Spleen (tissue), 11 donors: ENCODE measurements around the gene ULBP1. TPM values are rescaled to one million over a fixed set of nuclear protein-coding genes. Genes with fewer than 3 reads are reported as not detected.

Source experiments
- DNase-seq: peaks from one replicate; pipeline ENCODE4 v3.0.0-alpha.2; 2020
- H3K27ac ChIP-seq, 8 donors: fragments of 200-600 bp; sonication (generic) in 7 of 8; 1 replicate in 4 of 8; 2 replicates in 4 of 8; pipeline versions ENCODE4 v1.5.0 to v1.8.0; 2016 to 2021; ENCODE audit warnings: inconsistent platforms in 4 of 8, mild to moderate bottlenecking in 4 of 8, moderate library complexity in 1 of 8
- H3K27me3 ChIP-seq, 7 donors: fragments of 200-600 bp; sonication (generic) in 6 of 7; replicated peaks in 1 of 7; 1 replicate in 4 of 7; 2 replicates in 3 of 7; pipeline versions ENCODE4 v1.5.0 to v1.8.0; 2016 to 2021; ENCODE audit warnings: inconsistent platforms in 3 of 7, mild to moderate bottlenecking in 1 of 7
- H3K36me3 ChIP-seq, 6 donors: fragments of 200-600 bp; sonication (generic) in 5 of 6; 1 replicate in 4 of 6; 2 replicates in 2 of 6; pipeline versions ENCODE4 v1.5.0 to v1.8.0; 2016 to 2021; ENCODE audit warnings: inconsistent platforms in 2 of 6
- H3K4me1 ChIP-seq, 6 donors: fragments of 200-600 bp; sonication (generic) in 5 of 6; 1 replicate in 3 of 6; 2 replicates in 3 of 6; pipeline versions ENCODE4 v1.5.0 to v1.8.0; 2016 to 2021; ENCODE audit warnings: inconsistent platforms in 3 of 6
- H3K4me3 ChIP-seq, 8 donors: fragments of 200-600 bp; sonication (generic) in 7 of 8; 1 replicate in 4 of 8; 2 replicates in 4 of 8; pipeline versions ENCODE4 v1.5.0 to v1.8.0; 2016 to 2021; ENCODE audit warnings: inconsistent platforms in 4 of 8, mild to moderate bottlenecking in 4 of 8, moderate library complexity in 2 of 8
- H3K9me3 ChIP-seq, 8 donors: fragments of 200-600 bp; sonication (generic) in 7 of 8; 1 replicate in 4 of 8; 2 replicates in 4 of 8; pipeline versions ENCODE4 v1.5.0 to v1.8.0; 2016 to 2021; ENCODE audit warnings: inconsistent platforms in 4 of 8
- CTCF ChIP-seq, 11 experiments: fragments of 200-600 bp in 7 of 11; fragments of 450-650 bp in 4 of 11; sonication (generic) in 4 of 11; IDR thresholded peaks in 8 of 11; conservative IDR thresholded peaks in 3 of 11; 1 replicate in 7 of 11; 2 replicates in 4 of 11; pipeline versions ENCODE4 v1.4.0 to v1.8.0; 2016 to 2021; ENCODE audit warnings: antibody characterized with exemption in 11 of 11, inconsistent platforms in 4 of 11, mild to moderate bottlenecking in 1 of 11
- POLR2A ChIP-seq, 3 donors: fragments of 450-650 bp; IDR thresholded peaks; one replicate each; pipeline ENCODE4 v1.5.1; 2017; ENCODE audit warnings: antibody characterized with exemption in 3 of 3, mild to moderate bottlenecking in 1 of 3
- POLR2AphosphoS5 ChIP-seq, 3 donors: sonication (generic); formaldehyde crosslinking; IDR thresholded peaks; one replicate each; pipeline ENCODE4 v1.5.1; 2017; ENCODE audit warnings: antibody characterized with exemption in 3 of 3
- WGBS, 5 donors: extraction: QIAGEN DNeasy Blood & Tissue Kit in 3 of 5; methylation state at CpG; one replicate each; pipeline versions ENCODE4 v1.1.5 to v1.1.7; 2013 to 2018; 5-methylcytosine and 5-hydroxymethylcytosine counted together
- intact Hi-C: fragments of 100-400 bp; cut with DNase I; formaldehyde crosslinking; loops from one replicate; pipeline ENCODE4 v1.15.0; 2023; ENCODE audit warnings: low total_unique reads
- polyA plus RNA-seq, 3 donors: library from polyadenylated mRNA; stranded (reverse); fragments of 200-250 nt; gene quantifications; one replicate each; pipeline ENCODE4 v1.2.1, GENCODE V29; 2013
- total RNA-seq, 7 donors: library from RNA; depleted of rRNA in 3 of 7; stranded (reverse); fragments of >200 nt in 3 of 7; fragmentation: NEBNext Ultra II Directional in 4 of 7; extraction: Animal tissue kit (Norgen Biotek cat#: 25700) in 4 of 7; gene quantifications; one replicate each; pipeline versions ENCODE4 v1.1.0 to v1.2.1, GENCODE V29; 2016 to 2021
- donor health status: healthy with polysubstance abuse.
- donor health status: DM: no; HTN: no; CAD: no; lungs with moderate emphysema.
- donor health status: DM: no; HTN: no; CAD: no.
- donor health status: Bipolar disorder and iron deficiency.
- donor health status: healthy.
- donor health status: DM: no; HTN: no; CAD: no.
- donor health status: DM: yes; HTN: yes; CAD: no.

ULBP1 gene
- total and polyA plus RNA-seq, 10 donors, result 0.03 to 0.34 (median 0.15) TPM; not detected in 6

- WGBS, 5 donors, result 52 to 80% (median 68%) methylated on average over 1 of the region's 1 CpG
- no peak for DNase-seq
- TF ChIP-seq CTCF (IDR thresholded peaks at IDR 0.05 in 8 of 11, conservative IDR thresholded peaks at IDR 0.05 in 3 of 11) (no peak), POLR2AphosphoS5 (IDR thresholded peaks at IDR 0.05) (no peak), POLR2A (IDR thresholded peaks at IDR 0.05) (no peak)
- intact Hi-C loops, result no loop called here
- H3K27me3 ChIP-seq, result peaks cover 0 to 55% (median 26%) of the 10 kb centered on the region in 7 donors
- no peak overlapping the region for H3K27ac ChIP-seq
- H3K9me3 ChIP-seq, result no peaks in the 10 kb centered on the region
- H3K4me1 ChIP-seq, result no peaks in the 10 kb centered on the region
- no peak overlapping the region for H3K4me3 ChIP-seq
- no peaks in the 10 kb centered on the region for H3K36me3 ChIP-seq
Measured at GRCh38 chr6:149948011-149948410, 15.7 kb upstream of the ULBP1 start.

GRCh38 chr6:149948616-149949015, 15.1 kb upstream of the ULBP1 start:
- Histone ChIP-seq H3K27ac (no peak overlapping the region), H3K36me3 (no peaks in the 10 kb centered on the region), H3K4me1 (no peaks in the 10 kb centered on the region), H3K9me3 (no peaks in the 10 kb centered on the region), H3K4me3 (no peak overlapping the region), H3K27me3 (peaks cover 0 to 56% (median 31%) of the 10 kb centered on the region in 7 donors)
- no peak for DNase-seq
- TF ChIP-seq POLR2A (IDR thresholded peaks at IDR 0.05) (no peak), CTCF (IDR thresholded peaks at IDR 0.05 in 8 of 11, conservative IDR thresholded peaks at IDR 0.05 in 3 of 11) (no peak), POLR2AphosphoS5 (IDR thresholded peaks at IDR 0.05) (no peak)
- intact Hi-C loops, result no loop called here
- WGBS, 5 donors, result 80 to 90% (median 85%) methylated on average over 5 of the region's 5 CpGs

- intact Hi-C loops, result no loop called here
- no peak for TF ChIP-seq POLR2A (IDR thresholded peaks at IDR 0.05)
- TF ChIP-seq POLR2AphosphoS5 (IDR thresholded peaks at IDR 0.05), result no peak
- no peak for TF ChIP-seq CTCF (IDR thresholded peaks at IDR 0.05 in 8 of 11, conservative IDR thresholded peaks at IDR 0.05 in 3 of 11)
- Histone ChIP-seq H3K4me3 (no peak overlapping the region), H3K27ac (no peak overlapping the region), H3K9me3 (no peaks in the 10 kb centered on the region), H3K36me3 (no peaks in the 10 kb centered on the region), H3K4me1 (peaks cover 0 to 8% (median 6%) of the 10 kb centered on the region in 6 donors), H3K27me3 (peaks cover 0 to 74% (median 38%) of the 10 kb centered on the region in 7 donors)
- no peak for DNase-seq
- WGBS, 5 donors, result 39 to 53% (median 47%) methylated on average over 8 of the region's 8 CpGs
Measured at GRCh38 chr6:149950423-149950822, 13.3 kb upstream of the ULBP1 start.

- Histone ChIP-seq H3K27me3 (peaks cover 0 to 81% (median 45%) of the 10 kb centered on the region in 7 donors), H3K9me3 (no peaks in the 10 kb centered on the region), H3K4me1 (peaks cover 0 to 8% (median 6%) of the 10 kb centered on the region in 6 donors), H3K36me3 (no peaks in the 10 kb centered on the region), H3K27ac (no peak overlapping the region), H3K4me3 (no peak overlapping the region)
- intact Hi-C loops, result no loop called here
- 77 to 85% (median 79%) methylated on average over 9 of the region's 9 CpGs for WGBS, 5 donors
- no peak for TF ChIP-seq CTCF (IDR thresholded peaks at IDR 0.05 in 8 of 11, conservative IDR thresholded peaks at IDR 0.05 in 3 of 11)
- TF ChIP-seq POLR2A (IDR thresholded peaks at IDR 0.05), result no peak
- no peak for TF ChIP-seq POLR2AphosphoS5 (IDR thresholded peaks at IDR 0.05)
- DNase-seq, result no peak
Measured at GRCh38 chr6:149951096-149951495, 12.6 kb upstream of the ULBP1 start.
